CD14-positive monocyte (primary cell): ENCODE data around the gene MET. TPM values are rescaled to one million over a fixed set of nuclear protein-coding genes. Genes with fewer than 3 reads are reported as not detected.

Source experiments
- DNase-seq, 3 donors: peaks; one replicate each; pipeline ENCODE4 v3.0.0-alpha.2; 2011 to 2022
- H2AFZ ChIP-seq: 2 replicates; pipeline ENCODE4 v1.6.0; 2012; ENCODE audit warnings: mild to moderate bottlenecking, low read depth, low read length, inconsistent platforms; ENCODE audit not compliant: insufficient read depth, poor library complexity, severe bottlenecking
- H3K27ac ChIP-seq, 2 donors: 1 replicate in 1 of 2; 2 replicates in 1 of 2; pipeline ENCODE4 v1.5.1; 2012 to 2013; ENCODE audit warnings: low read length in 2 of 2, control low read depth in 1 of 2, inconsistent platforms in 1 of 2, low read depth in 1 of 2, mild to moderate bottlenecking in 1 of 2
- H3K27me3 ChIP-seq, 2 donors: one replicate each; pipeline versions ENCODE4 v1.6.0 to v1.6.1; 2011 to 2013; ENCODE audit warnings: low read length in 2 of 2; ENCODE audit not compliant: control insufficient read depth in 2 of 2, insufficient read depth in 2 of 2
- H3K36me3 ChIP-seq, 2 donors: replicated peaks in 1 of 2; 1 replicate in 1 of 2; 2 replicates in 1 of 2; pipeline versions ENCODE4 v1.5.1 to v1.6.1; 2012 to 2013; ENCODE audit warnings: low read length in 2 of 2, control low read depth in 1 of 2, inconsistent platforms in 1 of 2, mild to moderate bottlenecking in 1 of 2; ENCODE audit not compliant: insufficient read depth in 2 of 2, control insufficient read depth in 1 of 2
- H3K4me1 ChIP-seq, 2 donors: 1 replicate in 1 of 2; 2 replicates in 1 of 2; pipeline versions ENCODE4 v1.5.1 to v1.6.1; 2012 to 2013; ENCODE audit warnings: low read length in 2 of 2, control low read depth in 1 of 2, inconsistent platforms in 1 of 2, mild to moderate bottlenecking in 1 of 2, moderate library complexity in 1 of 2; ENCODE audit not compliant: insufficient read depth in 2 of 2, control insufficient read depth in 1 of 2
- H3K4me2 ChIP-seq: replicated peaks from 2 replicates; pipeline ENCODE3; 2012; ENCODE audit warnings: low read length, moderate library complexity, mild to moderate bottlenecking; ENCODE audit not compliant: poor library complexity, severe bottlenecking; ENCODE audit errors: extremely low read depth
- H3K4me3 ChIP-seq, 3 experiments: fragments of 200-600 bp in 1 of 3; sonication (generic) in 1 of 3; replicated peaks in 1 of 3; 1 replicate in 2 of 3; 2 replicates in 1 of 3; pipeline ENCODE4 v1.5.1; 2011 to 2013; ENCODE audit warnings: low read length in 3 of 3, mild to moderate bottlenecking in 3 of 3, control low read depth in 2 of 3, low read depth in 2 of 3, inconsistent platforms in 1 of 3, moderate library complexity in 1 of 3
- H3K79me2 ChIP-seq: 2 replicates; pipeline ENCODE4 v1.6.0; 2012; ENCODE audit warnings: mild to moderate bottlenecking, control low read depth, inconsistent platforms, low read length, moderate library complexity; ENCODE audit not compliant: insufficient read depth
- H3K9ac ChIP-seq: 2 replicates; pipeline ENCODE4 v1.6.0; 2017; ENCODE audit warnings: low read length, mild to moderate bottlenecking; ENCODE audit not compliant: insufficient read depth, poor library complexity, severe bottlenecking
- H3K9me3 ChIP-seq, 2 donors: replicated peaks in 1 of 2; 1 replicate in 1 of 2; 2 replicates in 1 of 2; pipeline versions ENCODE4 v1.5.1 to v1.6.1; 2012 to 2013; ENCODE audit warnings: low read length in 2 of 2, control low read depth in 1 of 2; ENCODE audit not compliant: control insufficient read depth in 1 of 2, insufficient read depth in 1 of 2
- H4K20me1 ChIP-seq: 2 replicates; pipeline ENCODE4 v1.6.0; 2012; ENCODE audit warnings: mild to moderate bottlenecking, low read length, control low read depth, moderate library complexity; ENCODE audit not compliant: insufficient read depth
- H3K27ac Mint-ChIP-seq, 7 donors: one replicate each; pipeline ENCODE4 v1.8.0; 2020; ENCODE audit warnings: mild to moderate bottlenecking in 7 of 7, mixed read lengths in 7 of 7, moderate library complexity in 6 of 7, inconsistent platforms in 2 of 7
- H3K27me3 Mint-ChIP-seq, 3 donors: one replicate each; pipeline ENCODE4 v1.8.0; 2021 to 2022; ENCODE audit warnings: low read depth in 3 of 3, mild to moderate bottlenecking in 3 of 3, mixed read lengths in 3 of 3, moderate library complexity in 3 of 3, inconsistent platforms in 1 of 3
- H3K36me3 Mint-ChIP-seq, 2 donors: one replicate each; pipeline ENCODE4 v1.8.0; 2020; ENCODE audit warnings: mixed read lengths in 2 of 2, inconsistent platforms in 1 of 2, mild to moderate bottlenecking in 1 of 2
- H3K4me1 Mint-ChIP-seq: one replicate; pipeline ENCODE4 v1.8.0; 2020; ENCODE audit warnings: mild to moderate bottlenecking, mixed read lengths
- H3K4me3 Mint-ChIP-seq, 2 donors: one replicate each; pipeline ENCODE4 v1.8.0; 2020; ENCODE audit warnings: mild to moderate bottlenecking in 2 of 2, mixed read lengths in 2 of 2, moderate library complexity in 1 of 2
- H3K9me3 Mint-ChIP-seq, 7 donors: one replicate each; pipeline ENCODE4 v1.8.0; 2020 to 2022; ENCODE audit warnings: mixed read lengths in 7 of 7, mild to moderate bottlenecking in 6 of 7, moderate library complexity in 6 of 7, inconsistent platforms in 2 of 7
- WGBS: methylation state at CpG from one replicate; pipeline ENCODE4 v1.1.5; 2013; ENCODE audit warnings: missing lambda C conversion rate; ENCODE audit not compliant: insufficient coverage; 5-methylcytosine and 5-hydroxymethylcytosine counted together
- intact Hi-C, 2 donors: fragments of 100-400 bp; cut with micrococcal nuclease; formaldehyde crosslinking; loops; one replicate each; pipeline versions ENCODE4 v1.15.0 to v1.15.1; 2023
- polyA plus RNA-seq, 3 donors: library from polyadenylated mRNA; depleted of rRNA in 1 of 3; unstranded in 2 of 3; stranded (reverse) in 1 of 3; fragments of 300-500 nt in 2 of 3; fragments of >200 nt in 1 of 3; fragmentation: Illumina TruSeq in 2 of 3; gene quantifications; 1 replicate in 2 of 3; 2 replicates in 1 of 3; pipeline ENCODE4 v1.2.3, GENCODE V29; 2012 to 2021
- TF ChIP-seq, protein P1 (sequence below): fragments of 200-600 bp; IDR thresholded peaks from one replicate; pipeline ENCODE4 v1.8.0; 2022; ENCODE audit warnings: antibody characterized with exemption, mild to moderate bottlenecking

MET gene
- polyA plus RNA-seq, 3 donors, result not detected

DNA sequence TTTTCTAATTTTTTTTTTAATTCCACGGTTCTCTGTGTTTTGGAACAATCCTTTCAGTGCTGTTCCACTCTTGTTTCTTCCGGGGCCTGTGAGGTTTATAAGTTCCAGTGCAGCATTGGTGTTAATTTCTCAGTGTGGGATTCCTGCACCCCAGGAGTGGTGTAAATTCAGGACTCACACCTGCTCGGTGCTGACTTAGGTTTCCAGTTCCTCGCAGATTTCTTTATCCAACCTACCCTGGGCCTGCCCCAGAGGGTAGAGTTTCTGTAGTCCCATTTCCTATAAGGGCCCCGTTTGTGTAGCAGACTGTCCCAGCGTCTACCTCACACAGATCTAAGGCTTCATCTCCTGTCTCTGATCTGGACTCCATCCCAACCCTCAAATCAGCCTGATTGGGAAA lies 27.4 kb upstream of the MET start:
- H3K4me1 ChIP-seq, result no peaks in the 10 kb centered on the region
- H2AFZ ChIP-seq, result no peak overlapping the region
- H3K9ac ChIP-seq, result no peak overlapping the region
- H3K27ac Mint-ChIP-seq, result no peak overlapping the region
- no peak overlapping the region for H3K27ac ChIP-seq
- intact Hi-C loops, result no loop called here
- H3K9me3 Mint-ChIP-seq, result no peaks in the 10 kb centered on the region
- no peaks in the 10 kb centered on the region for H3K9me3 ChIP-seq
- no peak overlapping the region for H3K4me3 Mint-ChIP-seq
- H3K27me3 Mint-ChIP-seq, result peaks cover 0 to 3% (median 0%) of the 10 kb centered on the region in 3 donors
- TF ChIP-seq, protein P1, sequence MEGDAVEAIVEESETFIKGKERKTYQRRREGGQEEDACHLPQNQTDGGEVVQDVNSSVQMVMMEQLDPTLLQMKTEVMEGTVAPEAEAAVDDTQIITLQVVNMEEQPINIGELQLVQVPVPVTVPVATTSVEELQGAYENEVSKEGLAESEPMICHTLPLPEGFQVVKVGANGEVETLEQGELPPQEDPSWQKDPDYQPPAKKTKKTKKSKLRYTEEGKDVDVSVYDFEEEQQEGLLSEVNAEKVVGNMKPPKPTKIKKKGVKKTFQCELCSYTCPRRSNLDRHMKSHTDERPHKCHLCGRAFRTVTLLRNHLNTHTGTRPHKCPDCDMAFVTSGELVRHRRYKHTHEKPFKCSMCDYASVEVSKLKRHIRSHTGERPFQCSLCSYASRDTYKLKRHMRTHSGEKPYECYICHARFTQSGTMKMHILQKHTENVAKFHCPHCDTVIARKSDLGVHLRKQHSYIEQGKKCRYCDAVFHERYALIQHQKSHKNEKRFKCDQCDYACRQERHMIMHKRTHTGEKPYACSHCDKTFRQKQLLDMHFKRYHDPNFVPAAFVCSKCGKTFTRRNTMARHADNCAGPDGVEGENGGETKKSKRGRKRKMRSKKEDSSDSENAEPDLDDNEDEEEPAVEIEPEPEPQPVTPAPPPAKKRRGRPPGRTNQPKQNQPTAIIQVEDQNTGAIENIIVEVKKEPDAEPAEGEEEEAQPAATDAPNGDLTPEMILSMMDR, result no peak
- H3K4me3 ChIP-seq, result no peak overlapping the region
- H3K27me3 ChIP-seq, result no peaks in the 10 kb centered on the region
- no peaks in the 10 kb centered on the region for H3K4me1 Mint-ChIP-seq
- H3K36me3 ChIP-seq, result no peaks in the 10 kb centered on the region
- no peaks in the 10 kb centered on the region for H4K20me1 ChIP-seq
- DNase-seq, result no peak
- H3K36me3 Mint-ChIP-seq, result no peaks in the 10 kb centered on the region
- 78% methylated on average over 3 of the region's 6 CpGs for WGBS
- H3K4me2 ChIP-seq, result no peak overlapping the region
- no peaks in the 10 kb centered on the region for H3K79me2 ChIP-seq

DNA sequence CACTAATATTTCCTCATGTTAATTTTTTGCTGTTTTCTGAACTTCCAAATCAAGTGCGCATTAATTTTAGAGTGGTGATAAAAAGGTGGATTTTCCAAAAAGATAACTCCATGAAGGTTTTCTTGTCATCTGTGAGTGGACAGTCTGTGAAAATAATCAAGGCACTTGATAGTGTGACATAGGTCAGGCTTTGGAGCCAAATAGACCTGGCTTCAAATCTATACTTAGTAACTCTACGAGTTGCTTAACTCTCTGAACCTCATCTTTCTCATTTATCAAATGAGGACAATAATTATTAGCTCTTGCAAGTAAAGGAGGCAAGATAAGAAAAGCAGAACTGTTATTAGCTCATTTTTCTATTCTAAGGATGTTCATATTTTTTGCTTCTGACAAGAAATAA lies 24.7 kb upstream of the MET start:
- no peaks in the 10 kb centered on the region for H3K4me1 ChIP-seq
- H3K9me3 ChIP-seq, result no peaks in the 10 kb centered on the region
- no peaks in the 10 kb centered on the region for H3K9me3 Mint-ChIP-seq
- H3K36me3 Mint-ChIP-seq, result no peaks in the 10 kb centered on the region
- TF ChIP-seq, protein P1, result no peak
- WGBS, result no CpG with 5 or more reads among the region's 2 CpGs
- DNase-seq, result no peak
- peaks cover 0 to 2% (median 0%) of the 10 kb centered on the region in 3 donors for H3K27me3 Mint-ChIP-seq
- H3K4me3 ChIP-seq, result no peak overlapping the region
- H3K27ac ChIP-seq, result no peak overlapping the region
- intact Hi-C loops, result no loop called here
- H3K36me3 ChIP-seq, result no peaks in the 10 kb centered on the region
- H3K27me3 ChIP-seq, result no peaks in the 10 kb centered on the region
- no peak overlapping the region for H3K4me3 Mint-ChIP-seq
- no peaks in the 10 kb centered on the region for H3K4me1 Mint-ChIP-seq
- no peaks in the 10 kb centered on the region for H4K20me1 ChIP-seq
- no peak overlapping the region for H3K4me2 ChIP-seq
- no peak overlapping the region for H3K9ac ChIP-seq
- no peaks in the 10 kb centered on the region for H3K79me2 ChIP-seq
- H2AFZ ChIP-seq, result no peak overlapping the region
- no peak overlapping the region for H3K27ac Mint-ChIP-seq
